Measurements from ENCODE around the gene PSMD1. TPM values are rescaled to one million over a fixed set of nuclear protein-coding genes. Genes with fewer than 3 reads are reported as not detected.
"Not testable (repeated sequence)": the region's sequence is repeated elsewhere in the genome, so short reads cannot be mapped to it uniquely, and the experiment has no call there.

The PSMD1 gene
- total and polyA plus RNA-seq, 2 donors = 40.4 to 87.6 TPM

GRCh38 chr2:231062776-231063175, 6.1 kb downstream of the PSMD1 start:
- Histone ChIP-seq H3K9me3 (ENCODE audit: control insufficient read depth in 2 of 2, insufficient read depth in 1 of 2, low read length in 1 of 2) (no peaks in the 10 kb centered on the region), H3K36me3 (ENCODE audit: control insufficient read depth in 2 of 2, insufficient read depth in 2 of 2, low read length in 1 of 2) (peaks cover 11 to 52% of the 10 kb centered on the region in 2 donors), H3K27me3 (ENCODE audit: control insufficient read depth in 2 of 2, insufficient read depth in 1 of 2, low read length in 1 of 2) (no peaks in the 10 kb centered on the region), H3K27ac (ENCODE audit: low read depth in 1 of 2, low read length in 1 of 2) (no peak overlapping the region), H3K4me1 (ENCODE audit: control insufficient read depth in 2 of 2, insufficient read depth in 2 of 2, low read length in 2 of 2) (peaks cover 6 to 10% of the 10 kb centered on the region in 2 donors), H3K4me3 (ENCODE audit: low read length in 2 of 2) (no peak overlapping the region)
- no peak for DNase-seq (ENCODE audit: low read depth in 6 of 9, low spot score in 9 of 9)
- WGBS = 95% methylated on average over 3 of the region's 3 CpGs

DNA sequence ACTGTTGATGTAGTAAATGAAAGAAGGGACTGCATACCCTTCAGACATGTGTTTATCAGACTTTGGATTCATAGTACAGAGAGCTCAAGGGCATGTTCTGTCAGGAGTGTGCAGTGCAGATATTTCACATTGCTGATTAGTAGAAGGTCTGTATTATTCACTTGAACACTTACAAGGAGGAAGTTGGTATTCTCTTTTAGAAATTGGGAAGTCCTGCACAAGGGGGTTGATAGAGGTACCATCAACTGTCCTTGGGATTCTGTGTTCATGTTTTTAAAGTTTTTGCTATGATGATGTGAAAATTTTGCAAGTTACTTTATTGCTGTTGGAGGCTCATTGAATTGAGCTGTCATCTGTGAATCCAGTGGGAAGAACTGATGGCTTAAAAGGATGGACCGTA, 6.7 kb downstream of the PSMD1 start:
- Histone ChIP-seq H3K4me3 (ENCODE audit: low read length in 2 of 2) (no peak overlapping the region), H3K4me1 (ENCODE audit: control insufficient read depth in 2 of 2, insufficient read depth in 2 of 2, low read length in 2 of 2) (peaks cover 2 to 5% of the 10 kb centered on the region in 2 donors), H3K27me3 (ENCODE audit: control insufficient read depth in 2 of 2, insufficient read depth in 1 of 2, low read length in 1 of 2) (no peaks in the 10 kb centered on the region), H3K27ac (ENCODE audit: low read depth in 1 of 2, low read length in 1 of 2) (no peak overlapping the region), H3K9me3 (ENCODE audit: control insufficient read depth in 2 of 2, insufficient read depth in 1 of 2, low read length in 1 of 2) (no peaks in the 10 kb centered on the region), H3K36me3 (ENCODE audit: control insufficient read depth in 2 of 2, insufficient read depth in 2 of 2, low read length in 1 of 2) (peaks cover 15 to 57% of the 10 kb centered on the region in 2 donors)
- WGBS = 97% methylated on average over 1 of the region's 1 CpG
- no peak for DNase-seq (ENCODE audit: low read depth in 6 of 9, low spot score in 9 of 9)

GRCh38 chr2:231065966-231066365, 9.3 kb downstream of the PSMD1 start:
- WGBS = 96% methylated on average over 1 of the region's 1 CpG

GRCh38 chr2:231067531-231067930, 10.9 kb downstream of the PSMD1 start:
- H3K4me1 ChIP-seq (ENCODE audit: control insufficient read depth in 2 of 2, insufficient read depth in 2 of 2, low read length in 2 of 2); H3K27ac ChIP-seq (ENCODE audit: low read depth in 1 of 2, low read length in 1 of 2); H3K4me3 ChIP-seq (ENCODE audit: low read length in 2 of 2); H3K9me3 ChIP-seq (ENCODE audit: control insufficient read depth in 2 of 2, insufficient read depth in 1 of 2, low read length in 1 of 2); H3K27me3 ChIP-seq (ENCODE audit: control insufficient read depth in 2 of 2, insufficient read depth in 1 of 2, low read length in 1 of 2); DNase-seq (ENCODE audit: low read depth in 6 of 9, low spot score in 9 of 9): not testable (repeated sequence)
- 97% methylated on average over 8 of the region's 8 CpGs for WGBS
- H3K36me3 ChIP-seq (ENCODE audit: control insufficient read depth in 2 of 2, insufficient read depth in 2 of 2, low read length in 1 of 2) = peaks cover 18 to 67% of the 10 kb centered on the region in 2 donors

More at GRCh38 chr2:231065966-231066365, 9.3 kb downstream of the PSMD1 start:
- no peak overlapping the region for H3K27ac ChIP-seq (ENCODE audit: low read depth in 1 of 2, low read length in 1 of 2)
- no peak overlapping the region for H3K4me3 ChIP-seq (ENCODE audit: low read length in 2 of 2)
- H3K36me3 ChIP-seq (ENCODE audit: control insufficient read depth in 2 of 2, insufficient read depth in 2 of 2, low read length in 1 of 2) = peaks cover 18 to 65% of the 10 kb centered on the region in 2 donors
- no peaks in the 10 kb centered on the region for H3K9me3 ChIP-seq (ENCODE audit: control insufficient read depth in 2 of 2, insufficient read depth in 1 of 2, low read length in 1 of 2)
- H3K4me1 ChIP-seq (ENCODE audit: control insufficient read depth in 2 of 2, insufficient read depth in 2 of 2, low read length in 2 of 2) = no peaks in the 10 kb centered on the region
- no peak for DNase-seq (ENCODE audit: low read depth in 6 of 9, low spot score in 9 of 9)
- H3K27me3 ChIP-seq (ENCODE audit: control insufficient read depth in 2 of 2, insufficient read depth in 1 of 2, low read length in 1 of 2) = no peaks in the 10 kb centered on the region

DNA sequence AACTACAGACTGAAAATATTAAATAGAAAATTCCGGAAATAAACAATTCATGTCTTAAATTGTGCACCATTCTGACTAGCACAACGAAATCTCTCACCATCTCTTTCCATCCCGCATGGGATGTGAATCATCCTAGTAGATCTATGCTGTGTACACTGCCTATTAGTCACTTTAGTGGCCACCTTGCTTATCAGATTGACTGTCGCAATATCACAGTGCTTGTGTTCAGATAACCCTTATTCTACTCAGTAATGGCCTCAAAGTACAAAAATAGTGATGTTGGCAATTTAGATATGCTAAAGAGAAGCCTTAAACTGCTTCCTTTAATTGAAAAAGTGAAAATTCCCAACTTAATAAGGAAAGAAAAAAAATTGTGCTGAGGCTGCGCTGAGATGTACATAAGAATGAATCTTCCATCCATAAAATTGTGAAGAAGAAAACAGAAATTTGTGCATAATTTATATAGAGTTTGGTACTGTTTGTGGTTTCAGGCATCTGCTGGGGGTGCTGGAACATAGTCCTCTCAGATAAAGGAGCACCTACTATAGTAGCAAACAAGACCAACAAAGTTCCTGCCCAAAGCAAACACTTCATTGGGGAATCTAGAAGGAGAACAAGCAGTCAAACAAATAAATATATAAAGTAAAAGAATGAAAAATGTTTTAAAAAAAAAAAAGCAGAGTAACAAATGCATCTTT, 12.0 kb downstream of the PSMD1 start:
- no peak for DNase-seq (ENCODE audit: low read depth in 6 of 9, low spot score in 9 of 9)
- Histone ChIP-seq H3K4me3 (ENCODE audit: low read length in 2 of 2) (no peak overlapping the region), H3K27ac (ENCODE audit: low read depth in 1 of 2, low read length in 1 of 2) (no peak overlapping the region), H3K4me1 (ENCODE audit: control insufficient read depth in 2 of 2, insufficient read depth in 2 of 2, low read length in 2 of 2) (no peaks in the 10 kb centered on the region), H3K27me3 (ENCODE audit: control insufficient read depth in 2 of 2, insufficient read depth in 1 of 2, low read length in 1 of 2) (no peaks in the 10 kb centered on the region), H3K36me3 (ENCODE audit: control insufficient read depth in 2 of 2, insufficient read depth in 2 of 2, low read length in 1 of 2) (peaks cover 13 to 62% of the 10 kb centered on the region in 2 donors), H3K9me3 (ENCODE audit: control insufficient read depth in 2 of 2, insufficient read depth in 1 of 2, low read length in 1 of 2) (no peaks in the 10 kb centered on the region)
- 98% methylated on average over 5 of the region's 5 CpGs for WGBS

DNA sequence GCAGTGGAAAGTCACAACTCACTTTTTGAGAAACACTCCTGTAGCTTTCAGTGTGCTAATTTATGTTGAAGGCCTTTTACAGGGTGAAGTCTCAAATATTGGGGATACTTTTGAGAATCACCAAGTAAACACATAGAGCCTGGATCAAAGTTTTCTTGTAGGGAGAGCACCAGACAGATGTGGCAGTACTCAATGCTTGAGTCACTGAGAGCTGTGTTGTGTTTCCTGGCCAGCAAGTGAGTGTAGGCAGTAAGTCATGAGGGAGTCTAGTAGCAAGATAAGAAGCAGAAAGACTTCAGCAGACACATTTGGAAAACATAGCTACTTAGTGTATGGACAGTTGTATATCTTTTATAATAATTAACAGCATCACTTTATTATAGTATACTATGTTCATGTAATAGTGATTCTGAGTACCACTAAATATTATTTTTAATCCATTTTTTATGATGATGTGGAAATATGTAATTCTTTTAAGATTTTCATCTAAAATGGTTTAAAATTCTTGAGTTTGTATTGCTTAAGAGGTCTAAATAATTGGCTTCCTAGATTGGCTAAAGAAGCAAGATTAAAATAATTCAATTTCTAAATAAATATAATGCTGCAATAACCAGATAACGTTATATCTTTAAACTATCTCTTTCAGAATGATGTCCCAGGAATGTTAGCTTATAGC, 12.8 kb downstream of the PSMD1 start:
- Histone ChIP-seq H3K4me3 (ENCODE audit: low read length in 2 of 2) (no peak overlapping the region), H3K9me3 (ENCODE audit: control insufficient read depth in 2 of 2, insufficient read depth in 1 of 2, low read length in 1 of 2) (no peaks in the 10 kb centered on the region), H3K36me3 (ENCODE audit: control insufficient read depth in 2 of 2, insufficient read depth in 2 of 2, low read length in 1 of 2) (peaks cover 13 to 59% of the 10 kb centered on the region in 2 donors), H3K4me1 (ENCODE audit: control insufficient read depth in 2 of 2, insufficient read depth in 2 of 2, low read length in 2 of 2) (no peaks in the 10 kb centered on the region), H3K27me3 (ENCODE audit: control insufficient read depth in 2 of 2, insufficient read depth in 1 of 2, low read length in 1 of 2) (no peaks in the 10 kb centered on the region), H3K27ac (ENCODE audit: low read depth in 1 of 2, low read length in 1 of 2) (no peak overlapping the region)
- DNase-seq (ENCODE audit: low read depth in 6 of 9, low spot score in 9 of 9) = no peak
- WGBS = 96% methylated on average over 1 of the region's 1 CpG

GRCh38 chr2:231084565-231084964, 27.9 kb downstream of the PSMD1 start:
- Histone ChIP-seq H3K4me3 (ENCODE audit: low read length in 2 of 2) (no peak overlapping the region), H3K36me3 (ENCODE audit: control insufficient read depth in 2 of 2, insufficient read depth in 2 of 2, low read length in 1 of 2) (peaks cover 54 to 77% of the 10 kb centered on the region in 2 donors)
- WGBS = 99% methylated on average over 1 of the region's 1 CpG

DNA sequence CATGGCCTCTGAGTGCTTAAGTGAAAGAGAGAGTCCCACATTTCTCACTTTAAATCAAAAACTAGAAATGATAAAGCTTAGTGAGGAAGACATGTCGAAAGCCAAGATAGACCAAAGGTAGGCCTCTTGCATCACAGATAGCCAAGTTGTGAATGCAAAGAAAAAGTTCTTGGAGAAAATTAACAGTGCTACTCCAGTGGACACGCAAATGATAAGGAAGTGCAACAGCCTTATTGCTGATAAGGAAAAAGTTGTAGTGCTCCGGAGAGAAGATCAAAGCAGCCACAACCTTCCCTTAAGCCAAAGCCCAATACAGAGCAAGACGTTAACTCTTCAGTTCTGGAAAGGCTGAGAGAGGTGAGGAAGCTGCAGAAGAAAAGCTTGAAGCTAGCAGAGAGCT, 32.1 kb downstream of the PSMD1 start:
- WGBS = 96% methylated on average over 4 of the region's 4 CpGs
- H3K27ac ChIP-seq (ENCODE audit: low read depth in 1 of 2, low read length in 1 of 2) = no peak overlapping the region
- H3K9me3 ChIP-seq (ENCODE audit: control insufficient read depth in 2 of 2, insufficient read depth in 1 of 2, low read length in 1 of 2) = no peaks in the 10 kb centered on the region
- no peaks in the 10 kb centered on the region for H3K27me3 ChIP-seq (ENCODE audit: control insufficient read depth in 2 of 2, insufficient read depth in 1 of 2, low read length in 1 of 2)
- no peak for DNase-seq (ENCODE audit: low read depth in 6 of 9, low spot score in 9 of 9)
- no peak overlapping the region for H3K4me3 ChIP-seq (ENCODE audit: low read length in 2 of 2)
- peaks cover 45 to 72% of the 10 kb centered on the region in 2 donors for H3K36me3 ChIP-seq (ENCODE audit: control insufficient read depth in 2 of 2, insufficient read depth in 2 of 2, low read length in 1 of 2)
- H3K4me1 ChIP-seq (ENCODE audit: control insufficient read depth in 2 of 2, insufficient read depth in 2 of 2, low read length in 2 of 2) = no peaks in the 10 kb centered on the region

More at GRCh38 chr2:231084565-231084964, 27.9 kb downstream of the PSMD1 start:
- Histone ChIP-seq H3K27me3 (ENCODE audit: control insufficient read depth in 2 of 2, insufficient read depth in 1 of 2, low read length in 1 of 2) (no peaks in the 10 kb centered on the region), H3K27ac (ENCODE audit: low read depth in 1 of 2, low read length in 1 of 2) (no peak overlapping the region), H3K4me1 (ENCODE audit: control insufficient read depth in 2 of 2, insufficient read depth in 2 of 2, low read length in 2 of 2) (no peaks in the 10 kb centered on the region), H3K9me3 (ENCODE audit: control insufficient read depth in 2 of 2, insufficient read depth in 1 of 2, low read length in 1 of 2) (no peaks in the 10 kb centered on the region)
- no peak for DNase-seq (ENCODE audit: low read depth in 6 of 9, low spot score in 9 of 9)

DNA sequence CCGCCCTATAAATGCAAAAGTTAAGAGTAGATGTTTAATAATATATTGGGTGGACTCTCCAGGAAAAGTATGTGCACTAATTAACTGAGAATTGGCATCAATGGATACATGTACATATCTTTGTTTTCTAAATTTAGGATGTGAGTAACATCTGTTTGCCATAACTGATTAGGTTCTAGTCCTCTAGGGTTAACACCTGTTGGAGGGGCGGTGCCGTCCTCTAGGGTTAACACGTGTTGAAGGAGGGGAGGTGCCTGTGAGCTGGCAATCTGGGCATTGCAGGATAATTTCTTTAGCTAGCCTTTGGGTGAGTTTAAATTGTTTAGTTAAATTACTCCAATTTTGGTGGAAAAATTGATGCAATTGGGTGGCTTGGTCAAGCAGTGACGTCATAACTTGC, 37.3 kb downstream of the PSMD1 start:
- H3K4me1 ChIP-seq (ENCODE audit: control insufficient read depth in 2 of 2, insufficient read depth in 2 of 2, low read length in 2 of 2) = no peaks in the 10 kb centered on the region
- no peaks in the 10 kb centered on the region for H3K27me3 ChIP-seq (ENCODE audit: control insufficient read depth in 2 of 2, insufficient read depth in 1 of 2, low read length in 1 of 2)
- peaks cover 0 to under 1% of the 10 kb centered on the region in 2 donors for H3K9me3 ChIP-seq (ENCODE audit: control insufficient read depth in 2 of 2, insufficient read depth in 1 of 2, low read length in 1 of 2)
- WGBS = 92% methylated on average over 5 of the region's 5 CpGs
- H3K36me3 ChIP-seq (ENCODE audit: control insufficient read depth in 2 of 2, insufficient read depth in 2 of 2, low read length in 1 of 2) = peaks cover 37 to 49% of the 10 kb centered on the region in 2 donors
- H3K27ac ChIP-seq (ENCODE audit: low read depth in 1 of 2, low read length in 1 of 2) = no peak overlapping the region
- DNase-seq (ENCODE audit: low read depth in 6 of 9, low spot score in 9 of 9) = no peak
- H3K4me3 ChIP-seq (ENCODE audit: low read length in 2 of 2) = no peak overlapping the region
